ENCODE measurements around the gene FERMT3. TPM values are rescaled to one million over a fixed set of nuclear protein-coding genes. Genes with fewer than 3 reads are reported as not detected.
"Not testable (repeated sequence)": the region's sequence is repeated elsewhere in the genome, so short reads cannot be mapped to it uniquely, and the experiment has no call there.

FERMT3 gene
- polyA plus RNA-seq (ENCODE audit: insufficient read length), result 7.4 TPM

DNA sequence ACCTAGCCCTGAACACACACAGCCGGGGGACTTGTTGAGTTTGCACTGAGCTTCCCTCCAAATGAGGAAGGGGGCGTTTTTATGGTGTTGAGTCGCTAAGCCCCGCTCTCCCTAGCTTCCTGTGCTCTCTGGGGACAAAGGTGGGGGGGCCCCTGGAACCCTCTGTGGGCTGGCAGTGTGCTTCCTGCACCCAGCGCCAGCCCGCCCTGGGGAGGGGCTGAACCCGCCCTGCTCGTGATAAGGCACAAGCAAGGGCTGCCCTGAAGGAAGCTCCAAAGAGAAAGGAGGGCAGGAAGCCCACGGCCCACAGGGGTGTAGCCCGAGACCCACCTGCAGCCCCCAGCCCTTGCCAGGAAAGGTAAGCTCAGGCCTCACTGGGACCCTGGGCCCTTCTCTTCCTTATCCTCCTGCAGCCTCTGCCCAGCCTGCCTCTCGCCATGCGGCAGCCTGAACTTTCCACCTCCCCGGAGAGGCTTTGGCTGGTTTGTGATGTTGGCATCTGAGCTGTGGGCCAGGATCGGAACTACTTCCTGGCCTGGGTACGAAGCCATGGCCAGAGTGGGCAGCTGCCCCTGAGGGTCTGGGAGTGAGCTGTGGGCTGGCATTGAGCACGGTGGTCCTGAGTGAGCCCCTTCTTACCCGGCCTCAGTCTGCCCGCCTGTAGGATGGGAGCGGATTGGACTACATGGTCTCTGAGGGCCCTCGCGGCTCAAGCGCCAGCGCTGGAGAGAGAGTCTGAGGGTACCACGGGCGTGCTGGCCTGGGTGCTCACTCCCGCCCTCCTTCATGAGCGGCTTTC, at the start of gene FERMT3:
FERMT3 (plus strand) TSS at position 265 of the 799 bp plus-strand sequence. CDS start 644 bp downstream, outside the sequence.
- no peak for DNase-seq (ENCODE audit: low read depth)

DNA sequence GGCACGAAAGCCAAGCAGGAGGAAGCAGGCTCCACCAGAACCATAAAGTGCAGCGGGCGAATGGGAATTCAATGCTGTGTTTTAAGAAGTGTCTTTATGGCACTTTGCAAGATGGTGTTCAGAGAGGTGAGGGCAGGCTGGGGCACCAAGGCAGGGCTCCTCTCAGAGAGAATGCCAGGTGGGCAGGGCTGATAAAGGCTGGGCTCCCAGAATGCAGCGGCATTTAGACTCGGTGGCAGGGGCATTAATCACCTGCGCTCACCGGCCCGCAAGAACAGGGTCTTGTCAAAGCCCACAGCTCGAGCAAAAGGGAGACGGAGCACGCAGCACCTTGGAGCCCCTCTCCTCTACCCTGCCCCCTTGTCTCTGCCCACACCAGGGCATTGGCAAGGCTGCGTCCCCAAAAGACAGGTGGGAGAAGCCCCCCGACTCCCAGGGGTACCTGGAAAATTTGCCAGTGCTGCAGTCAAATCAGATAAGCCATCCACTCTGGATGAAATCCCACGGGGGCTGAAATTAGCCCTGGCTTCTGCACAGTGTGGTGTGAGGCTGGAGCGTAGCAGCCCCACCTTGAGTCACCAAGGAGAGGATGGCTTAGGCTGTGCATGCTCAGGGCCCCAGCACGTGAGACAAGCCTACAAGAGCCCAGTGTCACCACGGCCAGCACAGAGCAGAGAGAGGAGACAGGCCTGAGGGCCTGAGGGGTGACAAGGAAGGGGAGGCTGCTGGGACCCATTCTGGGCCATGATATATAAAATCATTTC, 48.7 kb upstream of the FERMT3 start:
- DNase-seq (ENCODE audit: low read depth), result no peak

GRCh38 chr11:64161037-64161436, 45.5 kb upstream of the FERMT3 start:
- no peak for DNase-seq (ENCODE audit: low read depth)

- DNase-seq (ENCODE audit: low read depth), result not testable (repeated sequence)
These were observed 43.8 kb upstream of the FERMT3 start for GRCh38 chr11:64162769-64163168.

DNA sequence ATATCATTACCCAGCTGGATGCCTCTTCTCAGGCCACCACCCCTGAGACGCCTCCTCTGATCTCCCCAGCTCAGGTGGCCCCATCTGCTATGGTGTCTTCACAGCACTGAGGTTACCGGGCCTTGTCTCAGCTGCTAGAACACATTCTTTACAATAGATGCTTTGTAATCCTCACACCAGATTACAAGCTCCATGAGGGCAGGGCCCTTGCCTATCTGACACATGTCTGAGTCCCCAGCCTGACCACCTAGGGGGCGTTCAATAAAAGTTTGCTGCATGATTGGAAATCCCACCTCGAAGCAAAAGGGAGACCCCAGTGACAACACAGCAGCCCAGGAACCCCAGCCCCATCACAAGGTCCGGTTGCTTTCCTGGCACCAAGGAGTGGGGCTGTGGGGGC, 42.6 kb upstream of the FERMT3 start:
- no peak for DNase-seq (ENCODE audit: low read depth)

GRCh38 chr11:64164392-64165312, 41.9 kb upstream of the FERMT3 start:
- no peak for DNase-seq (ENCODE audit: low read depth)

DNA sequence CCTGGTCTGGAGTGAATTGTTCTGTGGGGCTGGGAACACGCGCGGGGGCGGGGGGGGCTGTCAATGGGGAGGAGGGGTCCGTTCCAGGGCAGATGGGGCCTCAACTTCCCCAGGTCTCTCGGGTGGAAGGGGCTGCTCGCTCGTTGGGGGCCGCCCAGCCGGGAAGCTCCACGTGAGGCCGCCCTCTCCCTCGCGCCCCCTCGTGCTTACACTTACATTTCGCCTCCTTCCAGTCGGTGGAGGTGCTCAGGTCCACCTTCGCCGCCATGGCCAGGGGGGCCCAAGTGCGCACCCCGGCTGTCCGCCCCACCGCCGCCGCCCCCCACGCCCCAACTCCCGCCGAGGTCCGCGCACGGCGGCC, 41.1 kb upstream of the FERMT3 start:
- DNase-seq (ENCODE audit: low read depth), result no peak

DNA sequence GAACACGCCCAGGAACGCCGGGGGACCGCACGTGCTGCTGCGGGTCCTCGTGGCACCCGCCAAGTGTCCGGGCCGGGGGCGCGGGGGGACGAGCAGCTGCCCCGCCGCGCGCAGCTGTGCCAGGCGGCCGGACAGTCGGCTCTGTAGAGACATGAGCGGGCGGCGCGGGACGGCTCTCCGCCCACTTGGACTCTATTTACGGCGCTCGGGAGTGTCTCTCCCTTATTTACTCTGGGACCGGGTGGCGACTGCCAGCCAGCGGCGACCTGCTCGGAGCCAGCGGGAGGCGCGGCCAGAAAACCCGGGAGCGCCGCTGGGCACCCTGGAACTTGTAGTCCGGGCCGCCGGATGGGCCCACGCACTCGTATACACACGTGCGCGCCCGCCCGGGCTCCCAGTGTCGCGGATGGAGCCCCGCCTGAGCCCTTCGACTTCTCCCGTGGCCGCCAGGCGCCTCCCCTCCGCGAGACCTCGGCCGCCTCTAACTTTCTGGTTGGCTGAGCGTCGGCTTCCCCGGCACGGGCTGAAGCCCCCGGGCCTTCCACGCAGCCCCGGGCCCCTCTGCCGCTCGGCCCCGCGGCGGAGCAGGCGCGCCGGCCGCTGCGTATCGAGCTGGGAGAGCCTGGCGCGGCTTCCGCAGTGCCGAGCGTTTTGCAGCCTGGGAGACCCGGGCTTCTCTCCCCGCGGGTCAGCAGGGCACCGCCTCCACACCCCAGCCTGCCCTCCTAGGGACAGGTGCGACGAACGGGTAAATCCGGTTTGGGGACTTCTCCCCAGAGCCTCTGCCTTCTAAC, 40.5 kb upstream of the FERMT3 start, which contains the start of gene MACROD1:
MACROD1 (minus strand) TSS at position 272 of the 794 bp plus-strand sequence; CDS start at position 153, 119 bp downstream.
- no peak for DNase-seq (ENCODE audit: low read depth)

GRCh38 chr11:64170419-64170818, 36.1 kb upstream of the FERMT3 start:
- no peak for DNase-seq (ENCODE audit: low read depth)

GRCh38 chr11:64173616-64174355, 32.7 kb upstream of the FERMT3 start:
- DNase-seq (ENCODE audit: low read depth), result no peak

DNA sequence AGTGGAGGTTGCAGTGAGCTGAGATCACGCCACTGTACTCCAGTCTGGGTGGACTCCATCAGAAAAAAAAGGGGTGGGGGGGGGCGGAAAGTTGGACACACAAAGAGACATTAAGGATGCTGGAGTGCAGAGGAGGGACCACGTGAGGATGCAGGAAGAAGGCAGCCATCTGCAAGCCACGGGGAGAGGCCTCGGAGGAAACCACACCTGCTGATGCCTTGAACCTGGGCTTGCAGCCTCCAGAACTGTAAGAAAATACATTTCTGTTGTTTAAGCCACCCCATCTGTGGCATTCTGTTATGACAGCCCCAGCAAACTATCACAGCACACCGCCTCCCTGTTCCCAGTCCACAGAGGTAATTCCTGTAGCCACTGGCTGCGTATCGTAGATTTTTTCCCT, 29.8 kb upstream of the FERMT3 start:
- no peak for DNase-seq (ENCODE audit: low read depth)

GRCh38 chr11:64178203-64178602, 28.3 kb upstream of the FERMT3 start:
- DNase-seq (ENCODE audit: low read depth), result no peak

DNA sequence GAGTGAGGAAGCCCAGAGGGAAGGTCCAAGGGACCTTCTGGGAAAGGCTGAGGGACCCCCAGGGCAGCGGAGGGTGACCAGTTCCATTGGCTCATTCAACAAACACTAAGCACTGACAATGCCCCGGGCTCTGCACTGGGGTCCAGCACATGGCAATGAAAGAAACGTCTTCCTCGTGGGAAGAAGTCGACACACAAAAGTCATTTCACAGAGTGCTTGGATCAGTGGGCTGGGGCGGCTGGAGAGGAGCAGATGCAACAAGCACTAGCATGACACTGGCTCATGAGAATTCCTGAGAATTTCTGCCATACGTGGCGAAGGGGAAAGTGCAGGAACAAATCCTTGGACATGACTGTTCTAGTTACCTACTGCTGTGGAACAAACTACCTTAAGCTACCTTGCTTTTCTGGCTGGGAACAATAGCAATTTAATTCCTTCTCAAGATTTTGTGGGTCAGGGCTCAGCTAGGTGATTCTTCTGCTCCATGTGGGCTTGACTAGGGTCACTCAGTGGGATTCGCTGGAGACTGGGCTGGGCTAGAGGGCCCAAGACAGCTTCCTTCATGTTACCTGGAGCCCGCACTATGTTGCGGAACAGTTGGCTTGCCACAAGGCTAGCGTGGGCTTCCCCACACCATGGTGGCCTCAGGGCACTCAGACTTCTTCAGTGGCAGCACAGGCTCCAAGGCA, 27.4 kb upstream of the FERMT3 start:
- no peak for DNase-seq (ENCODE audit: low read depth)

DNA sequence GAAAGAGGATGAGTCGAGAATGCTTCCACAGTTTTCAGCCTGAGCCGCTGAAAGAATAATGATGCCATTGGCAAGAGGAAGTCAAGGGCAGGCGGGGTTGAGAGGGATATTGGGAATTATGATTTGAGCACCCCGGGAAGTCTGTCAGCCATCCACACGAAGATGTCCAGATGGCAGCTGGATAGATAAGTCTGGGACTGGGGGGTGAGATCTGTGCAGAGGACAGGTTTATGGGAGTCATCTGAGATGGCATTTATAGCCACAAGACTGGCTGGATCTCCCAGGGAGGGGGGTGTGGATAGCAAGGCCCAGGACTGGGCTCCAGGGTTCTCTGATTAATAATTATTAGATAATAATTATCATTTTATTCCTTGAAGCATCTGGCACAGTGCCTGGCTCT, 25.6 kb upstream of the FERMT3 start:
- DNase-seq (ENCODE audit: low read depth), result no peak

- DNase-seq (ENCODE audit: low read depth), result peak; percentile 87
These were observed 24.8 kb upstream of the FERMT3 start for GRCh38 chr11:64181506-64182411.

- DNase-seq (ENCODE audit: low read depth), result no peak
These were observed 22.6 kb upstream of the FERMT3 start for GRCh38 chr11:64183890-64184289.

DNA sequence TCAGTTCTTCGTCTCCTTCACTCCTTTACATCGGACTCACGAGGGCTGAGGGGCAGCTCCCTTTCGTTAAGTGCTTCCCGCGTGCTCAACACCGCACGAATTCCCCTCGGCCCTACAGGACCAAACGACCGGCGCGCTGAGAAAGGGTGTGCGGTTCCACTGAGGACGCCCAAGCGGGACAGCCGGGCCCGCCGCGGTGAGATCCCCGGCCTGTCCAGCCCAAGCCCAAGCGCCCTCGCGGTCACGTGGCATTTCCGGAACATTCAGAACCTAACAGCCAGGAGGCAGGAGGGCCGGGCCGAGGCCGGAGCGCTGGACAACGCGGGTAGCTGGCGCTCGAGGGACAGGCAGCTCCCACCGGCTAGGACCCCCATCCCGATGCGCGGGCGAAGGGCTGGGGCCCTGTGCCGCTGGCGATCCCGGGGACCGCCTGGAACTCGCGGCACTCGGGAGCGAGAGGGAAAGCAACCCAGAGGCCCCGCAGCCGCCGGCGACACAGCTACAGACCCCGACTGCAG, 21.3 kb upstream of the FERMT3 start:
- DNase-seq (ENCODE audit: low read depth), result peak; percentile 45

All from forelimb muscle (tissue), 1 donor.